GM21786 (cell line): ENCODE results near the gene DAB2.

Source experiments
- ATAC-seq: cut with Tn5 transposase; IDR thresholded peaks from one replicate; pipeline ENCODE4 v1.9.1; 2021; ENCODE audit not compliant: unreplicated experiment

DAB2 gene

DNA sequence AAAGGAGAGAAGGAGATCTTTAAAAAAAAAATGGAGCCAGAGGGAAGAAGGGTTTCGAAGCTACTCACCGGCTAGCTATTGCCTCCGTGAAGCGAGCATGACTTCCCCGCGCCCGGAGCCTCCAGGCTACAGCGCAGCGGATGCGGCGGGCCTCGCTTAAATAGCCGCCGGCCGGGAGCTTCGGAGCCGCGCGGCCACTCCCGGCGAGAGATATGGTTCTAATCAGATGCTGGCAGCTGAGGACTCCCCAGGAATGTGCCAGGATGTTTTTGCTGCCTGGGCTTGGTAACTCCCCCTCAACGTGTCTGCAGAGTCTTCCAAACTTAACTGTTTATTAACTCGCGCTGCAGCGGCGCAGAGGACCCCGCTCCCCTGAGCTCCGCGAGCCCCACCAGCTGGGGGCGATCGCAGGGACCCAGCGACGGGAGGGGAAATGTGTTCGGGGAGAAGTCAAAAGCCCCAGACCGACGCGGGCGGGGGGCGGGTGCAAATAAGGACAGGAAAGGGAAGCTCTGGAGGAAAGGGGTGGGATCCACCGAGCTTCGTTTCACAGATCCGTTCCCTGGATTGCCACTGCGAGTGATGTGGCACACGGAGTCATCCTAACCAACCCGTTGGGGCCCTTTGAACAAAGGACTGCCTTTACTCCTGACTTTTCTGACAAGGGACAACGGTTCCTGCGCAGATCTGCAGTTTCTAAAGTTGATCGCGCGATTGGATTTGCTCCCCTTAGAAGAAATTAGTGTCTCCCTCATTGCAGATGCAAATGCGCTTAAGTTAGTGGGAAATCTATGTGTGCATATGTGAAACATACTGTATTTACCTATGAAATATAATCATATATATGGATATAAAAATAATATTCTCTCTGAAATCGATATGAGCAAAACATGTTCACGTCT, at the start of gene DAB2:
Gene DAB2 (minus strand): TSS at position 245 of the 902 bp plus-strand sequence. CDS start 30,660 bp downstream, outside the sequence.
- ATAC-seq: peak; percentile 60

DNA sequence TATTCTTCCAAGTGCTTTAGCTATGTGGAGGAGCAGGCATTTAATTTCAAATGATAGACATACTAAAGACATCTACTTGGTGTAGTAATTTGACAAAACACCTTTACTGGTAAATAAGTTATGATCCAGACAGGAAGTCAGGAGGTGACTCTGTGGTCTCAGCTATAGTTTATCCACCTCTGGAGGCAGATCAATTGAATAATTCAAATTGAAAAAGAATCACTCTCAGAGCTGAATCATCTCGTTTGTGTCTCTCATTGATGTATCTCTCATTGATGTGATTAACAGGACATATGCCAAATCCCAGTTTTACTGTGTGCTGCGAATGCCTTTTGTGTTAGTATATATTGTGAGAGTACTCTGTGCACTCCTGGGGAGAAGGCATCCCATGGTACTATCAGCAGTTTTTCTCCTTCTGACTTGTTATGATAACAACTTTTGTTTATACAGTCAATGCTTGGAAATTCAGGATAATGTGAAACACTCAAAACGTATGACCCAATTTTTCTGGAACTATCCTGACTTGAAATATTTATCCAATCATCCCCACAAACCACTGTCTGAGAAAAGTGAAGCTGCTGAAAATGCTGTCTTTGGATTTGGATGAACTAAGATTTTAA, 48.5 kb upstream of the DAB2 start:
- ATAC-seq: no peak

DNA sequence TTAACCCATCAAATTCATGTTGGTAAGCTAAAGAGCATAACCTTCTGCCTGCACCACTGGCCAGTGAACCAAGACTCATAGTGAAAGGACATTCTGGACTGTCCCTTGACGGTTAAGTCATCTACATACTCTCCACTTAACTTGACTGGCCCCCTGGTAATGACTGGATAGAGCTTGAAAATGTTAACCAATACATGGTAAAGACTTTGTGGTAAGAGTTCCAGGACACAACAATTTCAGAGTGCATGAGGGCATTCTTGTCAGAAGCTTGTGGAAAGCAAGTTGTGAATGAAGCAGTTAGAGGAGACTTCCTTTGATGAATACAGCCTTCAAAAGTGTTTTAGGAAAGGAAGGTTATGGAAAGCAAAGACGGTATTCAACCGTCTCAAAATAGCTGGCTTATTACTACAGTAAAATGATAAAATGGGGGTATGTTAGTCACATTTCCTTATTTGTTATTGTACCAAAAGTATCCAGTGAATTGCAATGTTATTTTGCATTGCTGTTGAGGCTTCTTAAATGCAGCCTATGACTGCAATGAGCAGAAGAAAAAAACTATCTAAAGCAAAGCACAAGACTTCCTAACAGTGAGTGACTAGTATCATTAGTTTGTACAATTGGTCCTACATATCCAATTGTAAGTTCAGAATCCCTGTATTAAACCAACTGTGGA, 47.2 kb upstream of the DAB2 start:
- no peak for ATAC-seq

DNA sequence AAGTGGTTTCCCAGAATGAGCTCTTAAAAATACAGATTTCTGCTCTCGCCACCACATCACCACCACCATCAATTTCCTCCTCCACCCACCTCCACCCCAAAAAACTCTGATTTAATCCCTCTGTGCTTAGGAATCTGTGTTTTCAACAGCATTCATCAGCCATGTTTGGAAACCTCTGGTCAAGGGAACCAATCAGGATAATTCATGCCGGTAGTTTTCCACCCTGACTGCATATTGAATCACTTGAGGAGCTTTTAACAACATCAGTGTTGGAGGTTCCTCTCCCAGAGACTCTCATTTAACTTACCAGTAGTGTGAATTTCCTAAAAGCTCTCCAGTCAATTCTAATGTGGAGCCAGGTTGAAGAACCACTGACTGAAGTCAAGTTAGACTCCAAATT, 46.0 kb upstream of the DAB2 start:
- no peak for ATAC-seq

DNA sequence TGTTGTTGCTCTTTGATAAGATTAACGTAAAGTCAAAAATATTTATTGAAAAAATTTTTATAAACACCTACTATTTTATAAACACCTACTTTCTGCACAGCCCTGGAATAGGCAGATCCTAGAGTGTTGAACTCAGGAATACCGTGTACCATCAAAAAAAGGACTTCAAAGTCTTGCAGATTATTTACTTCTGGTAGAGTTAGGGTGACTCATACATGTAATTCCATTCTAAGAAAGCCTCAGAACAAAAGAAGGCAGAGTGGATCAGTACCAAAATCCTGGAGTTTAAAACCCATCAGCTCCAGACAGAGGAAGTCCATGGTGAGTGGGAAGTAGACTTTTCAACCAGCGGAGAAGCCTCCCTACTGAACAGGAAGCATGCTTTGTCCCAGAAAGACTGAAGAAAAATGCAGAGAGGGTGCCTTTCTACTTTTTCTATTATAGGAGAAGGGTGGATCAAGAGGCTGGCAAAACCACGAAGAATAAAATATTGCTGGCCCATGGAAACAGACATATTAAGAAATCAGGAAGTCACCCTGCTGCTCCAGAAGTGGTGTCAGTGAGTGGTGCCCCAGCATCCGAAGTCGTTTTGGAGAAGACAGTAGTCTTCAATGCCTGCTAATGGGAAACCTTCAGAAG, 45.1 kb upstream of the DAB2 start:
- ATAC-seq: no peak

DNA sequence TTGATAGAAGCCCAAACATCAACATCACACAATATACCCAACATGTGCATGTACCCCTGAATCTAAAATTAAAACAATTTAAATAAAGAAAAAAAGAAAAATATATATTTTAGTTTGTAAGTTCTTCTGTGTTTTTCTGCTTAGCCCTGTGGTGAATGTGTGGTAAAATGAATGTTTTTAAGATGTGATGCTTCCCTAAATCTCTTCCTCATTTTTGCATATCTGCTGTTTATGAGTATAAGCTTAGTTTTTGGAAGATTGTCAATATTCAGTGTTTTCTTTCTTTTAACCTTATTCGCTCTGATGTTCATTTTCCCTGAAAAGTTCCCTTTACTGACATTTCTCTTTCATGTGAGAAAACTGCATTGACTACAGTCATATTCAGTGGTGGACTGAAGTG, 44.4 kb upstream of the DAB2 start:
- ATAC-seq: no peak

DNA sequence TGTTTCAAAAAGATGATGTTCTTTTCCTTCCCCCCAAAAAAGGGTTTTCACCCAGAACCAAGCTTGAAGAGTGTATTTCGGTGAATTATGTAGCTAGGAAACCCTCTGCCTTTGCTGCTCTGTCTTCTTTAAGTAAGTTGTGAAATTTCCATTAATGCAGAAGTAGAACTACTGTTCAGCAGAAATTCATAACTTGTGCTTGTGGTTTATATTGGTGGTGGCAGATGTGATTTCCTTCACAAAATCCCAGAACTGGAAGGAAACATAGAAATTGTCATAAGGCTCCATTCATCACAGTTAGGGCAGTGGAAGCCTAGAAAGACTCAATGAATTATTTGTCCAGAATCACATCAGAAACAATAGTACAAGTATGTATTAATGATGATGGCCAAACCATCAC, 42.1 kb upstream of the DAB2 start:
- ATAC-seq: no peak

DNA sequence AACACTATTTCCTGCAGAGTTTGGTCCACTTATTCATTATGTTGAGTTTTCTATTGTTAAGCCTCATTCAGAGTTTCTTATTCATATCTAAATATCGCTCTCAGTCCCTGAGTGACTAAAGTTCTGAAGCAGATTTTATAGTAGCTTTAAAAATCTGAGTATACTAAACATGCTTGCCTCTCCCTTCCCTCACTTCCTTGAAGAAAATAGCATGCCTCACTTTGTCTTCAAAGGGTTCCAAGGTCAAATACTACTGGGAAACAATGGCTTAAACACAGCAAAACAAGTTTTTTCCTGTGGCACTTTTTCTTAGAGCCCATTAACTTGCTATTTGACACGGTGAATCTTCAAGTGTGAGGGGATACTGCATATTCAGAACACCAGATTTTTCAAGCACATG, 41.1 kb upstream of the DAB2 start:
- no peak for ATAC-seq

DNA sequence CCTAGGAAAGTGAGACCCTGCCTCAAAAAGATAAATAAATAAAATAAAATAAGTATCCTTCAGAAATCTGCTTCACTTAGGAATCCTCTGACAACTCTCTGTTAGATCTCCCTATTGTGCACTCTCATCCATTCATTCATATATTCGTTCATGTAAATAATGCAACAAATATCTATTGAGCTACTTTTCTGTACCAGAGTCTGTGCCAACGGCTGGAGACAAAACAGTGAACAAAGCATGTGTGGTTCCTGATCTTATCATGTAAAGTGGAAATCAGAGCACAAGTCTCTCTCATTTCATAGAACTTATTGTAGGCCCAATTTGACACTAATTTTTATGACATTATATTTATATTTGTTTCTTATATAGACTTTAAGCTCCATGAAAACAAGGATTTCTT, 40.3 kb upstream of the DAB2 start:
- no peak for ATAC-seq

DNA sequence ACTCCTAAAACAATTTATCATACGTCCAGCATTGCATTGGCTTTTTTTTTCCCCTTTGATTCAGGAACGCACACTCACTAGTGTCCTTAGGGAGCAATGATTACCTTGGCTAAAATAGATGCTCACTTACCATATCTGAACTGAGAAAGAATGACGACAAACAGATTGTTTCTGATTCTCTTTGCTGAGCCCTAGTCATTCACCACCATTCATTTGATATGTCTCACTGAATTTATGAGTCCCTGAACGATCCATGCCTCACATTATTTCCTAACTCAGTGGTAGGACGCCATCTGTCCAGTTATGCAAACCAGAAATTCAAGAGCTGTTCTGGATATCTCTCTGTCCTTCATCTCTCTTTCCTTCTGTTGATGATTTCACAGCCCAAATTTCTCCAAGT, 39.3 kb upstream of the DAB2 start:
- ATAC-seq: no peak

DNA sequence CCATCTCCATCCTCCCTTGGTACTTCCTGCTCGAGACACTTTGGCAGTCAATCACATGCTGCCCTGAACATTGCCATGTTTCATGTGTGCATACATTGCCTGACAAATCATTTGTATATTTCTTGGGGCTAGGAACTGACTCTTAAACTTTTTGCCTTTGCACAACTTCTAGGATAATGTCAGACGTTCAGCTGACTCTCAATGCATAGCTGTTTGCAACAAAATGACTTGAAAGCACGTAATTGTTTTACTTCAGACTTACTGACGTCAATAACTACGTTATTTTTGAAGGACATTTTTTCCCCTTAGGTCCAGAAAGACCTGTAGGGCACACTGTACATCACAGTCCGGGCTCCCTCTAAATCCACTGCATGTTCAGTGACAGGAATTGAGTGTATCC, 37.4 kb upstream of the DAB2 start:
- ATAC-seq: no peak

DNA sequence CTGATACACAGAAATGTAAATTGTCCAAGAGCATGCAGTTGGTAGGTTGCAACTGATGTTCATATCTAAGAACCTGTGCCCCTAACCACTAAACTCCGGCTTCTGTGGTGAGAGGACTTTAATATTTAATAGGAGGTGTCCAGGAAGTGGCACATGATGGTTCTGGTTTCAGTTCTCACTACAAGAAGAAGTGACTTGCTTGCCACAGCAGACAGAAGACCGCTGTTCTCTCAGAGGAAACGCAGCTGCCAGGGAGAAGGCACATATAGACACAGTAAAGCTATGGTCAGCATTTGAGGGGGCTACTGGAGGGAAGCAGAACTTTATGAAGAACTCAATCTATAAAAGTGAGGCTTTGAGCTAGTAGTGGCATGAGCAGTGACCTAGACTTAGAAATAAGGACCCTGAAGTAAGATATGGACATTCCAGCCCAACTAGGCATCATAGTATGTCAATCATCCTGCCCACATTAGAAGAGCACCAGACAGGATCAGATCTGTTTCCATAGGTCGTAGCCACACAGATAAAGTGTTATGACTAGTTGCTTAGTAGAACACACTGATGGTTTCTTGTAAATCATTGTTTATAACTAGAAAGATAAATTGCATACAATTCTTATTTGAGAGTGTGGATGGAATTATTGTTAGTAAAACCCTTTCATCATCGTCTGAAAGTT, 36.4 kb upstream of the DAB2 start:
- peak; percentile 98 for ATAC-seq

DNA sequence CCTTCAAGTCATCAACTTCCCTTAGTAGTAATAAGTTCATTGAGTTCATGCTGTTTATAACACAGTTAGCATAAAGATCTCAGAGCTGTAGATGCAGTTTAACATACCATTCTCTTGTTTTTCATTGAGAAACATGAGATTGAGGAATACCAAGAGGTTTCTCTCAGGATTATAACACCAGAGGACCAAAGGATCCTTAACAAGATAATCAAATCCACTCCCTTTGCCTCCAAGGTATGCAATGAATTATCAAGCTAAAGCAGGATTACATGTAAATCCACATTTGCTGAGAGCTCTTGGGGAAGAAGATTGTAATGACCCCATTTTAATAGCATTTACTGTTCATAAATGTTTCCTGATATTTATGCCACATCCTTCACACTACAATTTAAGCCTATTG, 35.1 kb upstream of the DAB2 start:
- no peak for ATAC-seq

DNA sequence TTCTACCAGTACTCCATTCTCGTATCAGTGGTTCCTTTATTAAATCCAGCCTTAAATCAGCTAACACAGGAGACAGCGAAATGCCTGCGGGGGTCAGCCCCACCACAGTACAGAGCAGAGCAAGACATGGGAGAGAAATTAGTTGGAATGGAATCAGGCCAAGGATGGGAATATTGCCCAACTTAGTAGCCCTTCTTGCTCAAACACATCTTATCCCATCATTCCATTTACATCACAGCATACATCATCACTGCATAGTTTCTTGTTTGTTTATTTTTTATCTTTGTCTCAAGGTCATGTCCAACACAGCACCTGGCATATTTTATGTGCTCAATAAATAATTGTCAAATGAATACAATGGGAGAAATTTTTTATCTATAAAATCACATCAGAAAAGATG, 34.3 kb upstream of the DAB2 start:
- no peak for ATAC-seq

DNA sequence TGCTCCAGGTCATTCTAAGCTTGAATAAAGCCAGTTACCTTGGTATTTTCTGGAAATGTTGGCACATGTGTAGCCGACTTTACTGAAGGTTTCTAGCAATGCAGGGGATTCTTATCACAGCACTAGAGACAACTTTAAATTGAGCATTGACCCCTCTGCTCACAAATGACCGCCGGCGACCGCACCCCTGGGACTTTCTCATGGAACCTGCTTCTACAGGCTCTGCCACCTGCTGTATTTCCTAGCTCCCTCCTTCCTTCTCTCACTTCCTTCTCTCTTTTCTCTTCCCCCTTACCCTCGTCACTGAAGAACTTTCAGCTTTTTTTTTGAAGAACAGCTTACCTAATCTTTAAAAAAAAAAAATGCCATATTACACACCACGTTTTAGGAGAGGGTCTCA, 30.9 kb upstream of the DAB2 start:
- ATAC-seq: no peak

DNA sequence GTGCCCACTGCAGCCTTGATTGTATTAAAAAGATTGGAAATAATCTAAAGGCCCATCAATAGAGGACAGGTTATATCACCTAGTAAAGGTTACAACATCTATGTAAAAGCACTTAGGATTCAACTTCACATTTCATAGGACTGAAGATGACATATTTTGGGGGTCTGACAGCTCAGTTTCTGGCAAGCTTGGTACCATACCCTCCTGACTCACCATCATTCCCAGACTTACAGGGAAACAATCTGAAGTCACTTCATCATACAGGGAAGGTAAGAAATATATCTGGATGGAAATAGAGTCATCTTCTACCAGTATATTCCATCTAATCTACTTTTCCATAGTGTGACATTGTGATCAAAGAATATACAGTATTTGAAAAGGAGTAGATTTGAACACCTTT, 28.8 kb upstream of the DAB2 start:
- no peak for ATAC-seq

DNA sequence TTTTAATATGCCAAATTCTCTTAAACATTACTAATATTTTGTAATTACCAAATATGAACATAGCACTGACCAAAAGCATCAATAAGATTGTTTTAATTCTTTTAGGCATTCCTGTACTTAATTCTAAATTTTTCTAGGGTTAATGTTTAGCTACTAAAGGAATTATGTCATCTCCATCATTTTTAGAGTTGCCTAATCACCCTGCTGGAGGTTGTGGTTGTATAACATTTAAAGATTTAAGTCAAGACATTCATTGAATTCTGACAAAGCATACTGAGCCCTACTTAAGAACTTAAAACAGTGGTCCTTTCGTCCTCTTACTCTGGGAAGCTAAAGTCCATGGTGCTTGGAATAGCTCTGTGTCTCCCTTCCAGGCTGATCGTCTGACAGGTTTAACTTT, 28.1 kb upstream of the DAB2 start:
- no peak for ATAC-seq

DNA sequence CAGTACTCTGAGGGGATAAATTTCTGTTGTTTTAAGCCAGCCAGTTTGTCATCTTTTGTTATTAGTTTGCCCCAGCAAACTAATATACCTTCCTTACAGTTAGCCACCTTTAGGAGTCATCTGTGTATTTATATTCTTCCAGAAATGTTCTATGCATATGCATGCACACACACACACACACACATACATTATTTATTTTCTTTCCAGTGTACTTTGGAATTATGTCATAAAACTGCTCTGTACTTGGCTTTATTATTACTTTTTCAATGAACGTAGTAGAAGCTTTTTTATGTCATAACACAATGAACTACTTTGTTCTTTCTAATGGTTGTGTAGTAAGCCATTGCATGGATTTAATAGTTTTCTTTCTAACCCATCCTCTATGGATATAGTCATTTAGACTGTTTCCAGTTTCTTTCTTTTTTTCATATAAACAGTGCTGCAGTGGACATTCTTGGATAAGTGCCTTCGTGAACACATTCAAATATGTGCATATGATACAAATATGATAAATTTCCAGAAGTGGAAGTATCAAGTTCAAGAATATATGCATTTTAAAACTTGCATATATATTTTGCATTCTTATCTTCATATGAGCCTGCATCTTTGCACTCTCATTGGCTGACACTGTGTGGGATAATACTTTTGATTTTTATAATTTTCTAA, 26.6 kb upstream of the DAB2 start:
- no peak for ATAC-seq

DNA sequence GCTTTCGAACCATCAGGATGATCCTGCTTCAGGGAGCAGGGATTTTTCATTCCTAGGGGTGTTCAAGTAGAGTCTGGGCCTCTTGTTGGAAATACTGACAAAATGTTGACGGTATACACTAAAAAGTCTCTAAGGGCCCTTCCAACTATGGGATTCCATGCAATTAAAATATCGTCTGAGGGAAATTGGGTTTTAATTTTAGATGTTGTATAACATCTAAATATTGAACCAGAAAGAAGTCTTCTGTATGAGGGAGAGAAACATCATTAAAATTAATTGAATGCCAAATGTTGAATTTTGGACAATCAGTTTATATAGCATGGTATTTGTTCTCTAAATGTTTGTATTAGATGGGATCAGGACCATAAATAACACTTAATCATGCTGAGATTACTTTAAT, 25.7 kb upstream of the DAB2 start:
- ATAC-seq: no peak

DNA sequence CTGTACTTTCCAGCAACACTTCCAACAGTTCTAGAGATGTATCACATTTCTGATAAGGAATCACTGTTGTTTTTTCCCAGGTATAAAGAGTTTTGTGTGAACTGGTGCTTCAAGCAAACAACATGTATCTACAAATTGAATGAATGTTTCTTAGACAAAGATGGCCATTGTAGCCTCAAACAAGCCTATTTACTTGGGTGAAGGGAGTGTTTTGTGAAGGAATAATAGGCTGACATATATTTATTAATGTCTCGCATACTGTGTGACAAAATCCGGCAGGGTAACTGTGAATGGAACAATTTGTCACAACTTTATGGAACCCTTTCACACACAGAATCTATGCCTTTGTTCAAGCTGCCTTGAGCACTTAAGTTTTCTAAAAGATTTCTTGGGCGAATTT, 24.8 kb upstream of the DAB2 start:
- no peak for ATAC-seq
